HG03039 (cell line): ENCODE results near the gene MRPL20.
"Not testable (repeated sequence)": the region's sequence is repeated elsewhere in the genome, so short reads cannot be mapped to it uniquely, and the experiment has no call there.

Source experiments
- ATAC-seq: cut with Tn5 transposase; IDR thresholded peaks from one replicate; pipeline ENCODE4 v1.9.1; 2021; ENCODE audit warnings: mild to moderate bottlenecking, moderate library complexity; ENCODE audit not compliant: unreplicated experiment

The MRPL20 gene

DNA sequence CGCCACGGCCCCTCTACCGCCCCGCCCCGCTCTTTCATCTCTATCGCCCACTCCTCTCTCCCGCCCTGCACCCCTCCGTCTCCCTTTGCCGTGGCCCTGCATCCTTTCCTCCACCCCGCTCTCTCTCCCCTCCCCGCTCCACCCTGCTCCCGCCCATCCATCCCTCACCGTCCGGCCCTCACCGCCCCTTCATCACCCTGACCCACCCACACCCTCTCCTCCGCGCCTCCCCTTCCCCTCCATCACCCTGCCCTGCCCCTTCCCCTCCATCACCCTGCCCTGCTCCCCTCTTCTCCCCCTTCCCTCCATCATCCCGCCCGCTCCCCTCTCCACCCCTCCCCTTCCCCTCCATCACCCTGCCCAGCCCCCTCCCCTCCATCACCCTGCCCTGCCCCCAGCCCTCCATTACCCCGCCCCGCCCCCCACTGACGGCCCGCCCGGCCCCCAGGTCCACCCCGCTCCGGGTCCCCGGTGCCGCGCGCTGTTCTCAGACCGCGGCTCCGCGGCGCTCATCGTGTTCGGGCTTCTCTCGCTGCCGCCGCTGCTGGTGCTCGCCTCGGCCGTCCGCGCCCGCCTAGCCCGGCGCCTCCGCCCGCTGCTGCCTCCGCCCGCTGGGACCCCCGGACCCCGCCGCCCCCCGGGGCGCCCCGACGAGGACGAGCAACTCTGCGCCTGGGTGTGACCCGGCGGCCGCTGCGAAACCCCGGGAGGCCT, 20.2 kb upstream of the MRPL20 start:
- ATAC-seq = no peak

DNA sequence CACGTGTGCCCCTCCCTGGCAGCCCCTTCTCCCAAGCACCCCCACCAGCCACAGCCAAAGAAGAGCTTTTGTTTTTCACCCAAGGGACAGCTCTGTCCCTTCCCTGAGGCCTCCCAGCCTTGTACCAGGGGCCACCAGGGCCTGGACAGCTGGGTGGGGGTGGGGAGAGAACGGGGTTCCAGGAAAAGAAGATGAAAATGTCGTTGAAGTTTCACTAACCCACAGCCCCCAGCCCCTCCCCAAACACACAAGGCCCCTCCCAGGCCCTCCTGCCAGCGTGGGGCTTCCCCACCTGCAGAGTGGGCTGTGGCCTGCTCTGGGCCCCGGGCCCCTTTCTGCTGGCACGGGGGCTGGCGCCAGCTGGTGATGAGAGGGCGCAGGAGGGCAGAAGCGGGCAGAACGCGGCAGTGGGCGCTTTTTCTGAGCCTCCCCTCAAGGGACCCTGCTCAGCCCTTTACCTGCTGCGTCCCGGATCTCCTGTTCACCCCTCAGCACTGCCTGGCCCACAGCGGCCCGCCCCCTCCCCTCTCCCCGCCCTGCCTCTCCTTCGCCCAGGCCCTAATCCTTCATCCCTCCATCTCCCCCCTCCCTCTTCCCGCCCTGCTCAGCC, 19.5 kb upstream of the MRPL20 start:
- ATAC-seq = no peak

DNA sequence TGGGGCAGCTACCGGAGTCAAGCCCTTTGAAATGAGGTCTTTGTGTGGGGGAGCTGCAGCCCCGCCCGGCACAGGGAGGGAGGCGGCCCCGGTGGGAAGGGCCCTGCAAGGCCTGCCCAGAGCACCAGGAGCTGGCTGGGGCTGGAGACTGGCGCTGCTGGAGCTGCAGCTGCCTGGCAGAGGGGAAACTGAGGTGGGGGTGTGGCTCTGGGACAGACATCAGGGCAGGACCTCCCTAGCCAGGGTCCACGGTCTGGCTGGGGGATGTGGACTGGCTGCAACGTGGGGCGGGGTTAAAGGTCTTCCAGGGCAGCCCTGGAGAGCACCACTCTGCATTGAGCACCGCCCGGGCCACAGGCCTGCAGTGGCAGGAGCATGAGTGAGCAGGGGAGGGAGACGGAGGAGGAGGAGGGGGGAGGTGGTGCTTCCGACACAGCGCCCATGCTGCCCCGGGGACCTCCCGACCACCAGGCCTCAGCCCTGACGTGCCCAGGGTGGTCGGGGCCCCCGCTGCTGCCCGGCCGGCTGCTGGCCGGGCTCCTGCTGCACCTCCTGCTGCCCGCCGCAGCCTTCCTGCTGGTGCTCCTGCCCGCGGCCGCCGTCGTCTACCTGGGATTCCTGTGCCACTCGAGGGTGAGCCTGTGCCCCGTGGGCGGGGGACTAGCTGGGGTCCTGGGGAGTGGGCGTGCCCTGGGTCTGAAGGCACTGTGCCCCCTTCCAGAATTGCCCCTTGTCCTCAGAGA, 18.8 kb upstream of the MRPL20 start:
- ATAC-seq = no peak

DNA sequence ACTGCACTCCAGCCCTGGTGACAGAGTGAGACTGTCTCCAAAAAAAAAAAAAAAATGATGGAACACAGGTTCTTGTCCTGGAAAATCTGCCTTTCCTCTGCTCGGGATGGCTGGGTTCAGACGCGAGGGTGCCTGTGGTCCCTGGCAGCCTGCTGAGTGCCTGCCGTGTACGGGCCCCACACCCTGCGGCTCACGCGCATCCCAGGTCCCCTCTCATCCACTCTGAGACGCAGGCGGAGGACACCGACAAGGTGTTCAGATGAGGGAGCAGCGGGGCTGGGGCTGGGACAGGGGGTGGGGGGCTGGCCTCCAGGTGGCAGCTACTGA, 18.3 kb upstream of the MRPL20 start:
- ATAC-seq = no peak

DNA sequence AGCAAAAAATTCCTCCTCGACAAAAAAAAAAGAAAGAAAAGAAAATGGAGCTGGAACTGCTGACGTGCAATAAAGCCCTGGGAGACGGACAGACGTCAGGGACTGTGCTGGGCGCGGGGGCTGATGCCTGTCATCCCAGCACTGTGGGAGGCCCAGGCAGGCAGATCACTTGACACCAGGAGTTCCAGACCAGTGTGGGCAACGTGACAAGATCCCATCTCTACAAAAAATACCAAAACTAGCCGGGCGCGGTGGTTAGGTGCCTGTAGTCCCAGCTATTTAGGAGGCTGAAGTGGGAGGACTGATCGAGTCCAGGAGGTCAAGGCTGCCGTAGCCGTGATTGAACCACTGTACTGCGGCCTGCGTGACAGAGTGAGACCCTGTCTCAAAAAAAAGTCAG, 17.6 kb upstream of the MRPL20 start:
- ATAC-seq = no peak

DNA sequence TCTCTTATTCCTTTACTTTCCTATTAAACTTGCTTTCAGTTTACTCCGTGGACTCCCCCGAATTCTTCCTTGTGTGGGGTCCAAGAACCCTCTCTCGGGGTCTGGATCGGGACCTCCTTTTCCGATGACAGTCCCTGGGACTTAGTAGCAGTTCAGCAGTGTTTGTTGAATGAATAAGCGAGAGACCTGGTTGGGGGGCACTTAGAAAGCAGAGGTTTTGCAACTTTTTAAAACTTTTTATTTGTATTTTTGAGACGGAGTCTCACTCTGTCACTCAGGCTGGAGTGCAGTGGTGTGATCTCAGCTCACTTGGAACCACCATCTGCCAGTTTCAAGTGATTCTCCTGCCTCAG, 16.1 kb upstream of the MRPL20 start:
- ATAC-seq = no peak

DNA sequence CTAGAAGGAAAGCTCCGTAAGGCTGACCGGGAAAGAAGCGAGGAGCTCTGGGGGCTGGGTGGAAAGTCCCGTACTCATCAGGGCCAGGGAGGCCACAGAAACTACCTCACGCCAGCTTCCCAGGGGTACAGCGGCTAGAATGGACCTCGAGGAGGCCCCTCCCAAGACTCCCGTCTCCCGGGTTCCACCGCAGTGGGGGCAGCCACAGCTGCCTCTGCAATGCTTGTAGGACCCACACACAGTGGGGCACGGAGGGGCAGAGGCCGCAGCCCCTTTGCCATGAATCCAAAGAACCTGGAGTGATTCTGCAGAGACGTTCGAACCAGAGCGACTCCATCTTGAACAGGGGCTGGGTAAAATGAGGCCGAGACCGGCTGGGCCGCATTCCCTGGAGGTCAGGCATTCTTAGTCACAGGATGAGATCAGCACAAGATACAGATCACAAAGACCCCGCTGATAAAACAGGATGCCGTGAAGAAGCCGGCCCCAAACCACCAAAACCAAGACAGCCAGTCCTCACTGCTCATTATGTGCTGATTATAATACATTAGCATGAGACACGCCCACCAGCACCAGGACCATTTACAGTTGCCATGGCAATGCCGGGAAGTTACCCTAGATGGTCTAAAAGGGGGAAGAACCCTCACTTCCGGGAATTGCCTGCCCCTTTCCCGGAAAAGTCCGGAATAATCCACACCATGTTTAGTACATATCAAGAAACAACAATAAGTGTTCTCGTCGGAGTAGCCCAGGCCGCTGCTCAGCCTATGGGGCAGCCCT, 15.6 kb upstream of the MRPL20 start:
- no peak for ATAC-seq

DNA sequence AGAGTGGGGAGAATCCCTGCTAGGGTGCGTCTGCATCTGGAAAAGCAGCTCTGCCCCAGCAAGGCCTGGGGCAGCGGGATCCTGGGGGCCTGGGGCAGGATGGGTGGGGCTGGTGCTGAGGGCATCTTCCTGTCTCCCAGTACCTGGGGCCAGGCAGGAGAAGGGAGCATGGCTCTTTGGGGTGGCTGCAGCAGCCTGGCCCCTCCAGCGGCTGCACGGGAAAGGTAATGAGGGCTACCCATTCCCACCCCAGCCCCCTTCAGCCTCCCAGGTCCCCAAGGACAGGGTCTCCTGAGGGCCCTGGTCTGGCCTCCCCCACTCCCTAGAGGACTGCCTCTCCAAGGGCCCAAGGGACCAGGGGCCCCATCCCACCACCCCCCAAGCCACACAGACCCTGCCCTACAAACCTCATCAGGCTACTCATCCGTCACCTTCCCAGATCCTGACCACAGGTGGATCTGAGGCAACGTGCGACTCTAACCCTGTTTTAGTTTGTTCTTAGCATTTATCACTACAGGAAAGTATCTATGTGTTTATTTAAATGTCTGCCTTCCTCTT, 14.9 kb upstream of the MRPL20 start:
- ATAC-seq = no peak

DNA sequence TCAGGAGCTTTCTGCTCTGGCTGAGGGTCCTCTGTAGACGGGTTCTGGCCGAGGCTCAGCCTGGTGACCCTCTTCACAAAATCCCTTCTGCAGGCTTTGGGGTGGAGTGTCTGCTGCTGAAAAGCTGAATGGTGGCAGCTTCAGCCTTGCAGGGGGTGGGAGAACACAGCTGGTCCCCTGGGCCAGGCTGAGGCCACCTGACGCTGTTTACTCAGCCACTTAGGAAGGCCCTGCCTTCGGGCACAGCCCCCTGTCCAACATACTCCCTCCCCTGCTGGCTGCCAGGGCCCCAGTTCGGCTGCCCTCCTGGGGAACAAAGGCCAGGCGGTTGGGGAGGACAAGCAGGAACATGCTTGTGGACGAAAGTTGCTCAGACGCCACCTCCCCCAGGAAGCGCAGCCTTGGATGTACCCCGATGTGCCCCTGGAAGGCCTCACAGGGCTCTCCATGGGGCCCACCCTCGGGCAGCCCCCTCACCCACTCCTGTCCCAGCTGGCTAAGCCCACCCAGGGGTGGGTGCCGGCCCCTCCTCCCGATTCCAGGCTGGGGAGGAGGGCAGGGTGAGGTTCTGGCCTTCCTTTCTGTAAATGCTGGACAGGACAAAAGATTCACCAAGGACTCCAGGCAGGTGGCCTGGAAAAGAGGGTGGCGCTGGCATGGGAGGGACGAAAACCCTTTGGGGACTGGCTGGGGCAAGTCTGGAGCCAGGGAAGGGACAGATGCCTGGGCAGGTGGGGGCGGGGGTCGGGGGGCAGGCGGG, 14.2 kb upstream of the MRPL20 start, which contains the start of gene ANKRD65:
Gene ANKRD65, minus strand, starts transcription at position 130 of the 760 bp plus-strand sequence. CDS start 271 bp downstream, outside the sequence.
- ATAC-seq = no peak

DNA sequence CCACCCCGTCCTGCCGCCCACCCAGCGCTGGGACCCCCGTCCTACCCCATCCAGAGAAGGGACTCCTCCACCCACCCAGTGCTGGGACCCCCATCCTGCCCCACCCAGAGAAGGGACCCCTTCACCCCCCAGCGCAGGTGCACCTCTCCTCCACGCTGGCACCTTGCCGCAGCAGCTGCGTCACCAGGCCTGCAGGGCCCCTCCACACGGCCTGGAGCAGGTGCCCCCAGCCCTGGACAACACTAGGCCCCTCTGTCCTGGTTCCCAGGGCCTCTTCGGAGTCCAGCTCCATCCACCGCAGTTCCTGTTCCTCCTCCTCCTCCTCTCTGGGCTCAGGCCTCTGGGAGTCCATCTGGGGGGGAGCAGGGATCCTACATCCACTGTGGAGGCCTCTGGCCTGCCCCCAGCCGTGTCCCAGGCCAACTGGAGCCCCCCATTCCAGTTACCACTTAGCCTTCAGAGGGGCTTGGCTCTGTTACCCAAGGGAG, 13.6 kb upstream of the MRPL20 start:
- ATAC-seq = no peak

DNA sequence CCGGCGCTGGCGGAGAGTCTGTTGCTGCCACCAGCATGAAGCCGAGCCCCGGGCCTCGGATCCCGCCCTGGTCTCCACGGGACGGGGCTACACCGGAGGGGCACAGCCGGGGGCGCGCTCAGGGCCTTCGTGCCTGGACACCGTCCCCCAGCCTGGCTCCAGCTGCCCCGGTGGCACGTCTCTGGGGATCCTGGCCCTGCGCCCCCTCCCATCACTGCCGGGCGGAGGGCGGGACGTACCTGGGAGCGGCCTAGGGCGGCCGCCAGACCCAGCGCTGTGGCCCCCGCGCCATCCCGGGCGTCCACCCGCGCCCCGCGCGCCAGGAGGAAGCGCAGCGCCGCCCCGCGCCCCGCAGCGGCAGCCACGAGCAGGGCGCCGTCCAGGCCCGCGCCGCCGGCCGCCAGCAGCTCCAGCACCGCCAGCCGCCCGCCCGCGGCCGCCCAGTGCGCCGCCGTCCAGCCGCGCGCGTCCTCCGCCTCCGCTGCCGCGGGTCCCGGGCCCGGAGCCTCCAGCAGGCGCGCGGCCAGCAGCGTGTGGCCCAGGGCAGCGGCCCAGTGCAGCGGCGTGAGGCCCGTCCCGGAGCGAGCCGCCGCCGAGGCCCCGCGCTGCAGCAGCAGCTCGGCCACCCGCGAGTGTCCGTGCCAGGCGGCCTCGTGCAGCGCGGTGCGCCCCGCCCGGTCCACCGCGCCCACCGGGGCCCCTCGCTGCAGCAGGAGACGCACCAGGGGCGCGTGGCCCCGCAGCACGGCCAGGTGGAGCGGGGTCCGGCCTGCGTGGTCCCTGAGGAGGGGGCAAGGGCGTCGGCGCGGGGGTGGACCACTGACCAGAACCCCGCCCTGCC, 12.9 kb upstream of the MRPL20 start:
- no peak for ATAC-seq

DNA sequence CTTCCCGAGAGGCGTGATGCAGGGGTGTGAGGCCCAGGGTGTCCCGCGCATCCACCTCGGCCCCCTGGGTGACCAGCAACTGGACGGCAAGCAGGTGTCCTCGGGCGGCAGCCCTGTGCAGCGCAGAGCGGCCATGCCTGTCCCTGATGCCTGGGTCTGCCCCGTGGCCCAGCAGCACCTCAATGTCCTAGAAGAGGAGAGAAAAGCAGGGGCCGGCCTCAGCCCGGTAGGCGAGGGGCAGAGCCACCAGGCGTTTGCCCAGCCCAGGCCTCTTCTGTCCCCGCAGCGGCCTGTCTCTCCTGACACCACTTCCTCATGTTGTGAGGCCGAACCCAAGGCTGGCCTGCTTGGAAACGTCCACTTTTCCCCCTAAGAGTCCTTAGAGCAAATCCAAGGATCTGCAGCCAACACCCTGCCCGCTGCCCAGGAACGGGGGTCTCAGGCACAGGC, 12.3 kb upstream of the MRPL20 start:
- ATAC-seq = no peak

DNA sequence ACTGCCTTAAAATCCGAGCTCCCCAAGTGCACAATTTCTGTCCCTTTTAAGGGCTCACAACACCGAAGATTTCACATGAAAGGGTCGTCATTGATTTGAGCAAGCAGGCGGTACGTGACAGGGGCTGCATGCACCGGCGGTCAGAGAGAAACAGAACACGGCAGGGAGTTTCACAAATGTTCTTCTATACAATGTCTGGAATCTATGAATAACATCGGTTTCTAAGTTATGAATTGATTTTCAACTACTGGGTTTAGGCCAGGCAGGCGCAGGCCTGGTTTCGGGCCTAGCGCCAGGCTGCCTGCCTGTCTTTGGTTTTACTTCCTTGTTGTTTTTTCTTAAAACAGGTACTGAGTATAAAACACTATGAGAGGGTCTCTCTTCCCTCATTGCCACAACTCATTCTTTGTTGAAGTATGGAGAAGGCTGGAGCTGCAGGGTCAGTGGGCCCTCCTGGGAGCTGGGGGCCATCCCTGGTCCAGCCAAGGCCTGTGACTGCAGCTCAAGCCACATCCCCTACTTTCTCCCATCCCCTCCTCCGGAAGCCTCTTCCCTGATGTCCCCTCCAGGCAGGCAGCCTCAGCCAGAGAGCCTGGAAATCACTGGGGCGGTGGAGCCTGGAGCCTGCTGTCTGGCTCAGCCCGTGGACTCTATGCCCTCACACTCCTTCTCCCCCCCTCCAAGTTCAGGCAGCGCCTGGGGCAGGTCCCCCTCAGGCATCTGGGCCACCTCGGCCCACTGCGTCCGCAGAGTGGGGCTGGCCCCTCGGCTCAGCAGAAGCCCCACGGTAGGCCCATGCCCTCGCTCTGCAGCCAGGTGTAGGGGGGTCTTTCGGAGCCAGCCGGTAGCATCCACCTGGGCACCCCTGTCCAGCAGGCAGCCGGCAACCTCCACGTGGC, 11.6 kb upstream of the MRPL20 start:
- no peak for ATAC-seq

DNA sequence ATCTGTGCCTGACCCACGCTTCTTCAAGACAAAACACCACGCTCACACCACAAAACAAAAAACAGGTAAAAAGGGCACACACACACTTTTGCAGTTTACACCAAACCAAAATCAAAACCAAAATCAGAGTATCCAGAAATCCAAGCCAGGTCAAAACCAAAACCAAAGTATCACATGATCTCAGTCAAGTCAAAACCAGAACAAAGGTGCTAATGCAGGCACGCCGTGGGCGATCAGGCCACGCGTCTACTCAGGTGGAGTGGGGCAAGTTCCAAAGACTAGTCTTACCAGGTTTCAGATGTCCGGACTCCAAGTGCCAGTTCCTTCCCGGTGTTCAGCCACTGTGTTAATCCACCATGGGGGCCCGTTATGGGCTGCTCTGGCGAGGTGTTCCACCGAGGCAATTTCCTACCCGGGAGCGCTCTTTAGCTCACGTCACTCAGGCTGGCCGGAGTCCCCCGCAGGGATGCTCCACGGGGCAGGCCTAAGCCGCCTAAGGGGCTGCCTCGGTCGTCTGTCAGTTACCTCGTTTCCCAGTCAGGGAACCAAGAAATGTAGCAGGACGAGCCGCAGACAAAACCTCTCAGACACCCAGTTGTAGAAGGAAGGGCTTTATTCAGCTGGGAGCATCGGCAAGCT, 10.9 kb upstream of the MRPL20 start:
- not testable (repeated sequence) for ATAC-seq

DNA sequence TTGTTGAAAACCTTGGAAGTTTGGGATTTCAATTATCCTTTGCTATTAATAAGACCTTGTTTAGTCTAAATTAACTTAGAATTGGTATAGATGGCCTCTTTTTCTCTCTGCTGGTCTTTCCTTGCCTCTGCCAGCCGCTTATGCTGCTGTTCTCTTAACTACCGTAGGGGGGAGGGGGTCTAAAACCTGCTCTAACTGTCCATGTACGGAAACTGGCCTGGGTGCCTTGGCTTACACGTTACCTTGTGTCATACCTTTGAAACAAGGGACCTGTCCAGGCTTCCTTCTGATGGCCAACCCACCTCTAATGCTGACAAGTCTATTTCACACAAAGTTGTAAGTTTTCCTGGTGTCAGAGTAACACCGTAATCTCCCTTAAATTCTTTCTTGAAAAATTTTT, 10.3 kb upstream of the MRPL20 start:
- not testable (repeated sequence) for ATAC-seq

DNA sequence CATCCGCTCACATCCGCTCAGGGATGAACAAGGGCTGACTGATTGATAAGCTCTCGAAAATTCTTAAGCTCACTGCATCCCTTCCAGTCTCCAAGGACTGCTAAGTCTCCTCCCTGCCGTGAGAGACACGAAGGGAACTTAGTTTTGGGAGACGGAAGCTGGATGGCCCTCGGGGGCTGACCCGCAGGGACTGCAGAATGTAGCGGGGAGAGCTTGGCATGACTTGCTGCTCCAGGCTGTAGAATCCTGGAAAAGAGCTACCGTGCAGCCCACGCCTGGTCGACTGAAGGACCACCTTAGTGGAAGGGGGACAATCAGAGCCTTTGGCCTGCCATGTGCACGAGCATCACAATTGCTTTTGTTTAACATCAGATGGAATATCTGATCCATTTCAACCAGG, 8.7 kb upstream of the MRPL20 start:
- ATAC-seq = no peak

DNA sequence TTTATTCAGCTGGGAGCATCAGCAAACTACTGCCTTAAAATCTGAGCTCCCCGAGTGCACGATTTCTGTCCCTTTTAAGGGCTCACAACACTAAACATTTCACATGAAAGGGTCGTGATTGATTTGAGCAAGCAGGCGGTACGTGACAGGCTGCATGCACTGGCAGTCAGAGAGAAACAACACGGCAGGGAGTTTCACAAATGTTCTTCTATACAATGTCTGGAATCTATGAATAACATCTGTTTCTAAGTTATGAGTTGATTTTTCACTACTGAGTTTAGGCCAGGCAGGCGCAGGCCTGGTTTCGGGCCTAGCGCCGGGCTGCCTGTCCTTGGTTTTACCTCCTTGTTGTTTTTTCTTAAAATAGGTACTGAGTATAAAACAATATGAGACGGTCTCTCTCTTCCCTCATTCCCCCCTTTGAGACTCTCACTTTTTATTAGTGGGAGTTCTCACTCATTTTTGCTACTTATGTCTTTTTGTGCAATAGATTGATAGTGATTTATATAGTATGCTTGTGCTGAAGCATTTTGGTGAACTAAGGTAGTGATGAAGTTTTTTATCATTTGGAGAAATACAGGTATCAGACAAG, 5.3 kb upstream of the MRPL20 start:
- not testable (repeated sequence) for ATAC-seq
